Progenitor cell of endocrine pancreas (in vitro differentiated cells): ENCODE data around the gene PAM. TPM values are rescaled to one million over a fixed set of nuclear protein-coding genes. Genes with fewer than 3 reads are reported as not detected.

ENCODE experiments used
- DNase-seq: peaks from one replicate; pipeline ENCODE4 v3.0.0; 2021; ENCODE audit warnings: low spot score; ENCODE audit not compliant: unreplicated experiment
- H3K27ac Mint-ChIP-seq: 2 replicates; pipeline ENCODE4 v1.8.0; 2021; ENCODE audit warnings: mild to moderate bottlenecking, moderate library complexity, mixed read lengths
- H3K27me3 Mint-ChIP-seq: 2 replicates; pipeline ENCODE4 v1.8.0; 2021; ENCODE audit warnings: mixed read lengths
- H3K36me3 Mint-ChIP-seq: 2 replicates; pipeline ENCODE4 v1.8.0; 2022; ENCODE audit warnings: mixed read lengths; ENCODE audit not compliant: insufficient read depth
- H3K4me1 Mint-ChIP-seq: 2 replicates; pipeline ENCODE4 v1.8.0; 2021; ENCODE audit warnings: low read depth, mixed read lengths
- H3K4me3 Mint-ChIP-seq: 2 replicates; pipeline ENCODE4 v1.8.0; 2021; ENCODE audit warnings: low read depth, mild to moderate bottlenecking, moderate library complexity, mixed read lengths
- H3K9me3 Mint-ChIP-seq: 2 replicates; pipeline ENCODE4 v1.8.0; 2021; ENCODE audit warnings: low read depth, mixed read lengths
- CTCF ChIP-seq: fragments of 200-600 bp; sonication (generic); IDR thresholded peaks from one replicate; pipeline ENCODE4 v1.5.0; 2021; ENCODE audit warnings: antibody characterized with exemption, mild to moderate bottlenecking; ENCODE audit not compliant: unreplicated experiment
- total RNA-seq: library from RNA; stranded (reverse); gene quantifications from 2 replicates; pipeline ENCODE4 v1.2.1, GENCODE V29; 2021

Gene PAM
- total RNA-seq, 1 donor from 2014 or later = 111 TPM

- H3K27ac Mint-ChIP-seq = no peak overlapping the region
- H3K4me1 Mint-ChIP-seq = no peaks in the 10 kb centered on the region
- no peak overlapping the region for H3K4me3 Mint-ChIP-seq
- TF ChIP-seq CTCF = no peak
- no peaks in the 10 kb centered on the region for H3K36me3 Mint-ChIP-seq
- no peaks in the 10 kb centered on the region for H3K9me3 Mint-ChIP-seq
- no peaks in the 10 kb centered on the region for H3K27me3 Mint-ChIP-seq
- no peak for DNase-seq
Measured at GRCh38 chr5:102740515-102740914, 14.6 kb upstream of the PAM start.

- Mint-ChIP-seq H3K4me1 (no peaks in the 10 kb centered on the region), H3K36me3 (no peaks in the 10 kb centered on the region), H3K27me3 (peaks cover 4% of the 10 kb centered on the region), H3K9me3 (no peaks in the 10 kb centered on the region), H3K4me3 (no peak overlapping the region), H3K27ac (no peak overlapping the region)
- DNase-seq = no peak
- no peak for TF ChIP-seq CTCF
Measured at GRCh38 chr5:102742215-102742614, 12.9 kb upstream of the PAM start.

- Mint-ChIP-seq H3K27me3 (peaks cover 5% of the 10 kb centered on the region), H3K36me3 (no peaks in the 10 kb centered on the region), H3K27ac (no peak overlapping the region), H3K4me1 (no peaks in the 10 kb centered on the region), H3K4me3 (no peak overlapping the region), H3K9me3 (no peaks in the 10 kb centered on the region)
- no peak for DNase-seq
- no peak for TF ChIP-seq CTCF
Measured at GRCh38 chr5:102743900-102744299, 11.2 kb upstream of the PAM start.

GRCh38 chr5:102747386-102748166, 7.5 kb upstream of the PAM start:
- no peak overlapping the region for H3K27ac Mint-ChIP-seq
- no peak for TF ChIP-seq CTCF
- peaks cover 13% of the 10 kb centered on the region for H3K27me3 Mint-ChIP-seq
- H3K4me1 Mint-ChIP-seq = no peaks in the 10 kb centered on the region
- no peak for DNase-seq
- H3K4me3 Mint-ChIP-seq = no peak overlapping the region
- H3K36me3 Mint-ChIP-seq = no peaks in the 10 kb centered on the region
- no peaks in the 10 kb centered on the region for H3K9me3 Mint-ChIP-seq

GRCh38 chr5:102749416-102750030, 5.6 kb upstream of the PAM start:
- H3K36me3 Mint-ChIP-seq = no peaks in the 10 kb centered on the region
- no peak for TF ChIP-seq CTCF
- peaks cover 31% of the 10 kb centered on the region for H3K27me3 Mint-ChIP-seq
- H3K27ac Mint-ChIP-seq = no peak overlapping the region
- no peak for DNase-seq
- no peak overlapping the region for H3K4me3 Mint-ChIP-seq
- H3K9me3 Mint-ChIP-seq = no peaks in the 10 kb centered on the region
- H3K4me1 Mint-ChIP-seq = peaks cover 2% of the 10 kb centered on the region
